Measurements from ENCODE around the gene SLC35A5. TPM values are rescaled to one million over a fixed set of nuclear protein-coding genes. Genes with fewer than 3 reads are reported as not detected.

Gene SLC35A5
- polyA plus RNA-seq, 1 experiment, result 53.6 TPM

GRCh38 chr3:112583105-112583504 is 21.3 kb downstream of the SLC35A5 start:
- no peak for TF ChIP-seq CTCF (IDR thresholded peaks at IDR 0.05; ENCODE audit: low read depth, low read length)
- Histone ChIP-seq H3K9me3 (ENCODE audit: control insufficient read depth, insufficient read depth, low read length) (no peaks in the 10 kb centered on the region), H3K27me3 (ENCODE audit: control insufficient read depth, insufficient read depth, low read length) (no peaks in the 10 kb centered on the region), H3K4me3 (ENCODE audit: low read depth, low read length) (no peak overlapping the region), H3K27ac (ENCODE audit: low read depth, low read length) (no peak overlapping the region)
- ChIA-PET POLR2A (interaction anchor here (0.5 to 1.1 kb wide), 2 partner anchors 53 to 112 kb away, joined by 4 read pairs; no protein-coding TSS in a partner anchor), CTCF (interaction anchor here (0.8 to 3.2 kb wide), 28 partner anchors 8 to 994 kb away, joined by 3 to 37 read pairs (median 8); partner anchors contain the start of genes CCDC80, GTPBP8 and SLC9C1)
- DNase-seq (ENCODE audit: low read depth, low spot score), result no peak

- Histone ChIP-seq H3K4me3 (ENCODE audit: low read depth, low read length) (no peak overlapping the region), H3K27me3 (ENCODE audit: control insufficient read depth, insufficient read depth, low read length) (no peaks in the 10 kb centered on the region), H3K27ac (ENCODE audit: low read depth, low read length) (no peak overlapping the region), H3K9me3 (ENCODE audit: control insufficient read depth, insufficient read depth, low read length) (no peaks in the 10 kb centered on the region)
- TF ChIP-seq CTCF (IDR thresholded peaks at IDR 0.05; ENCODE audit: low read depth, low read length), result no peak
- CTCF ChIA-PET, result no interaction called here
- DNase-seq (ENCODE audit: low read depth, low spot score), result no peak
- POLR2A ChIA-PET, result no interaction called here
Measured at GRCh38 chr3:112585782-112586181, 23.9 kb downstream of the SLC35A5 start.

GRCh38 chr3:112587336-112587735 is 25.5 kb downstream of the SLC35A5 start:
- H3K9me3 ChIP-seq (ENCODE audit: control insufficient read depth, insufficient read depth, low read length), result no peaks in the 10 kb centered on the region
- no peak overlapping the region for H3K4me3 ChIP-seq (ENCODE audit: low read depth, low read length)
- CTCF ChIA-PET, result no interaction called here
- no peaks in the 10 kb centered on the region for H3K27me3 ChIP-seq (ENCODE audit: control insufficient read depth, insufficient read depth, low read length)
- no peak for DNase-seq (ENCODE audit: low read depth, low spot score)
- H3K27ac ChIP-seq (ENCODE audit: low read depth, low read length), result no peak overlapping the region
- TF ChIP-seq CTCF (IDR thresholded peaks at IDR 0.05; ENCODE audit: low read depth, low read length), result no peak
- POLR2A ChIA-PET, result no interaction called here

GRCh38 chr3:112593258-112593657 is 31.4 kb downstream of the SLC35A5 start:
- no peak overlapping the region for H3K4me3 ChIP-seq (ENCODE audit: low read depth, low read length)
- CTCF ChIA-PET, result interaction anchor here (0.6 to 1.7 kb wide), 2 partner anchors 11 to 39 kb away, joined by 3 to 8 read pairs; no protein-coding TSS in a partner anchor
- no peaks in the 10 kb centered on the region for H3K27me3 ChIP-seq (ENCODE audit: control insufficient read depth, insufficient read depth, low read length)
- H3K9me3 ChIP-seq (ENCODE audit: control insufficient read depth, insufficient read depth, low read length), result no peaks in the 10 kb centered on the region
- POLR2A ChIA-PET, result no interaction called here
- DNase-seq (ENCODE audit: low read depth, low spot score), result no peak
- TF ChIP-seq CTCF (IDR thresholded peaks at IDR 0.05; ENCODE audit: low read depth, low read length), result no peak
- H3K27ac ChIP-seq (ENCODE audit: low read depth, low read length), result no peak overlapping the region

DNA sequence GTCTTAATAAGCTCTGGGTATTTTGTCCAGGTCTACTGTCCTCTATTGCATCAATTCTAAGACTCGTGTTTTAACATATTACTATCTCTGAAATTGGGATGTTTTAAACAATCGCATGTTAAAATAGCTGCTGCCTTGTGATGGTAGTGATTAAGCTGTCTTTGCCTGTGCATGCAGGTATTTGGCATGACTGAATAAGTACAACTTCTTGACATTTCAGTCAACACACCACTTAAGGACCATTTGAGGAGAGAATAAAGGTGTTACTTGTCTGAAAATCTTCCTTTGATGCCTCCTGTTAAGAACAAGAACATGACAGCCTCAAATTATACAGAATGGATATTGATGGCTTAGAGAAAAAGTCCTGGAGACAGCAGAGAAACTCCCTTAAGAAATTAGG is 33.0 kb downstream of the SLC35A5 start:
- H3K4me3 ChIP-seq (ENCODE audit: low read depth, low read length), result no peak overlapping the region
- CTCF ChIA-PET, result interaction anchor here (1.3 kb wide), 1 partner anchor 12 kb away, joined by 4 read pairs; no protein-coding TSS in a partner anchor
- no peaks in the 10 kb centered on the region for H3K27me3 ChIP-seq (ENCODE audit: control insufficient read depth, insufficient read depth, low read length)
- no peaks in the 10 kb centered on the region for H3K9me3 ChIP-seq (ENCODE audit: control insufficient read depth, insufficient read depth, low read length)
- POLR2A ChIA-PET, result no interaction called here
- no peak for TF ChIP-seq CTCF (IDR thresholded peaks at IDR 0.05; ENCODE audit: low read depth, low read length)
- H3K27ac ChIP-seq (ENCODE audit: low read depth, low read length), result no peak overlapping the region
- DNase-seq (ENCODE audit: low read depth, low spot score), result no peak
